MG63 (cell line): ENCODE measurements around the gene RIPK1. TPM values are rescaled to one million over a fixed set of nuclear protein-coding genes. Genes with fewer than 3 reads are reported as not detected.

Experiments used
- DNase-seq: peaks from one replicate; pipeline ENCODE4 v3.0.0-alpha.2; 2020
- H3K27me3 ChIP-seq: fragments of 250-450 bp; sonication (Bioruptor Pico); 2 replicates; pipeline ENCODE4 v1.5.1; 2020; ENCODE audit warnings: mild to moderate bottlenecking, moderate library complexity
- H3K36me3 ChIP-seq: fragments of 250-450 bp; sonication (Bioruptor Pico); 2 replicates; pipeline ENCODE4 v1.5.1; 2020; ENCODE audit warnings: mild to moderate bottlenecking, moderate library complexity
- H3K4me3 ChIP-seq: fragments of 250-450 bp; sonication (Bioruptor Pico); 2 replicates; pipeline ENCODE4 v1.5.1; 2020; ENCODE audit warnings: mild to moderate bottlenecking, moderate library complexity
- H3K9me3 ChIP-seq: fragments of 250-450 bp; sonication (Bioruptor Pico); 2 replicates; pipeline ENCODE4 v1.5.1; 2020; ENCODE audit warnings: mild to moderate bottlenecking, moderate library complexity
- total RNA-seq: library from RNA; depleted of rRNA; stranded (reverse); fragments of >200 nt; shearing (Covaris generic); gene quantifications from 2 replicates; pipeline ENCODE4 v1.2.3, GENCODE V29; 2014; ENCODE audit warnings: low replicate concordance

RIPK1 gene
- total RNA-seq, 1 experiment from 2014 or later: 10.1 TPM

DNA sequence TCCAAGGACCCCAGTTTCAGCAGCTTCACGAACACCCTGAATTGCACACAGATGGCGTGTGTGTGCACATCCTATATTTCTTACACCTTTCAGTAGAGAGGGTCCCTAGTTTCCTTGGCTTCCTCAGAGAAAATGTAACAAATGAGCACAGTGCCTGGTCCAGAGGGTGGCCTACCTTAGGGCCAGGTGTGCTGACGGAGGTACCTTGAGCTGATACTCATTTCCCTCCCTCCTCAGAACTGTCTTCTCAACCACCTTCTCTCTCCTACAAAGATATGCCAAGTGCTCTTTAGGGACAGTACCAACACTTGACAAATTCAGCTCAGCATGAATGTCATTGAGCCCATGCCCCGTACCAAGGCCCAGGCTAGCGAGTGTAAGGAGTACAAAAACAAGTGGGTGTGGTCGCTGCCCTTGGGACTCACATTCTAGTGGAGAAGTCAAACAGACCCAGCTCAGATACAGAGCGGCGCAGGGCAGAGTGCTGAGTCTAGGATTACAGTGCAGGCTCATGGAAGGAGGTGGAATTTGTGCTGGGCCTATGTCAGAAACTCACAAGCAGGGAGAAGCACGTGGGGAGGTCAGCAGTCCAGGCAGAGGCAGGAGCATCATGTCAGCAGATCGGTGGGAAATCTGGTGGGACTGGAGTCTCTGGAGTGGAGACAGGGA, 40.6 kb downstream of the RIPK1 start:
- Histone ChIP-seq H3K27me3 (no peaks in the 10 kb centered on the region), H3K9me3 (no peaks in the 10 kb centered on the region), H3K36me3 (peaks cover 6% of the 10 kb centered on the region), H3K4me3 (no peak overlapping the region)
- DNase-seq: no peak

- peaks cover 8% of the 10 kb centered on the region for H3K36me3 ChIP-seq
- no peak for DNase-seq
- H3K9me3 ChIP-seq: no peaks in the 10 kb centered on the region
- no peak overlapping the region for H3K4me3 ChIP-seq
- H3K27me3 ChIP-seq: no peaks in the 10 kb centered on the region
Measured at GRCh38 chr6:3109761-3110160, 41.5 kb downstream of the RIPK1 start.

DNA sequence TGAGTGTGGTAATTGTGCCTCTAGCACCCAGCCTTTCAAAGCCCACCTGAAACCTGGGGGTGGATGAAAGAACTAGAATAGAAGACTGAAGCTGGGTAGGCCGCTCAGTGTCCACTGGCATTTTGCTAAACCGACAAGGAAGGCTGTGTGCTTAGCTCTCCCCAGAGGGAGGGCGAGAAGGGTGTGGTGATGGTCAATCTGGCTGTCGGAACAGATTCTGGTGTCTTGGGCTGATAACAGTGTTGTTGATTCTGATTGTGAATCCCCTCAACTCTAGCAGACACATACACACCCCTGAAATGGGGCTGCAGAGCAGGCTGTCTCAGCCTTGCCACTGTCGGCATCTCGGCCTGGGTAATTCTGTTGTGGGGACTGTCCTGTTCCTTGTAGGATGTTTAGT, 46.1 kb downstream of the RIPK1 start:
- H3K4me3 ChIP-seq: no peak overlapping the region

DNA sequence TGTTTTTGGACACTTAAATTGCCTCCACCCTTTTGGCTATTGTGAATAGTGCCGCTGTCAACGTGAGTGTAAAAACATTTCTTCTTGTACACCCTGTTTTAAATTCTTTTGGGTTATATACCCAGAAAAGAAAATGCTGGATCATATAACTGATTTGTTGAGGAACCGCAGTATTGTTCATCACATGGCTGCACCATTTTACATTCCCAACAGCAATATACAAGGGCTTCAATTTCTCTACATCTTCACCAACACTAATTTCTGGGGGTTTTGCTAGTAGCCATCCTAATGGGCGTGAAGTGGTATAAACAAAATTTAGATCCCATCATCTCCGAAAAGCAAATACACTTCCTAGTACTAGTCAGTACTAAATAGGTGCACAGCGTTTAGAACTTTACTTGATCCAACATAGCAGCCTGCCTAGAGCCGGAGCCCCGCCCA, 49.6 kb downstream of the RIPK1 start:
- no peaks in the 10 kb centered on the region for H3K27me3 ChIP-seq
- peak overlapping the region; percentile 92 for H3K4me3 ChIP-seq
- no peaks in the 10 kb centered on the region for H3K9me3 ChIP-seq
- peaks cover 3% of the 10 kb centered on the region; the same call in 1 of the 2 replicates for H3K36me3 ChIP-seq
- no peak for DNase-seq

More for the DNA sequence above, 46.1 kb downstream of the RIPK1 start:
- H3K36me3 ChIP-seq: peaks cover 4% of the 10 kb centered on the region; the same call in 1 of the 2 replicates
- no peaks in the 10 kb centered on the region for H3K9me3 ChIP-seq
- no peak for DNase-seq
- no peaks in the 10 kb centered on the region for H3K27me3 ChIP-seq

- peaks cover 2% of the 10 kb centered on the region; the same call in 1 of the 2 replicates for H3K36me3 ChIP-seq
- H3K4me3 ChIP-seq: peak within 1 kb of the TSS; percentile 92
- H3K9me3 ChIP-seq: no peaks in the 10 kb centered on the region
- DNase-seq: peak; percentile 88
- no peaks in the 10 kb centered on the region for H3K27me3 ChIP-seq
Measured at GRCh38 chr6:3118353-3119039, 50.2 kb downstream of the RIPK1 start, which contains the start of gene BPHL. Gene BPHL, plus strand, starts transcription at chr6:3118711. Its CDS starts 30 bp downstream, at chr6:3118741.

DNA sequence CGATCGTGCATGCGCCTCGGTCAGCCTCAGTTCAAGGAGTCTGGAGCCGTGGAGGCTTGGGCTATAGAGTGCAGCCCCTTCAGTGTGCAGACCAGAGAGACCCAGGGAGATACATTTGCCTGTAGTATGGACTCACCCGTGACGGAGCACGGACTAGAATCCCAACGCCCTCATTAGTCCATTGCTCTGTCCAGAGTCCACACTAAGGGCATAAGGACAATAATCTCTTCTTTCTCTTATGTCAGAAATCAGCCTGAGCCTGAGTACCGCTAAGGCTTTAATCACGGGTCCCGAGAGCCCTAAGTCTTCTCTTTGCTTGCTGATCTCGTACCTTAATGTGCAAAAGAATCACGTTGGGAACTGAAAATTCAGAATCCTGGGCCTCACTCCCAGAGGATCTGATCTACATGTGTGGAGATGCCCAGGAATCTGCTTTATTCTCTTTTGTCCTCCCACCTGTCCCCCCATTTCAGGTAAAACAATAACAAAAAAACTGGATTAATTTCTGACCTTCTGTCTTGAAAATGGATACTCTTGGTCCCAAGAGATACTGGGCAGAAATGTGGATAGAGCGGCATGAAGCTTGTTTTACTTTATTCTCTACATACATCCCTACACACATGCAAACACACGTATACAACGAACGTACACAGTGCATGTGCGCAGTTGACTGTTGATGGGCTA, 50.9 kb downstream of the RIPK1 start:
- peak overlapping the region; percentile 92 for H3K4me3 ChIP-seq
- no peak for DNase-seq
- no peaks in the 10 kb centered on the region for H3K9me3 ChIP-seq
- H3K27me3 ChIP-seq: no peaks in the 10 kb centered on the region
- no peaks in the 10 kb centered on the region for H3K36me3 ChIP-seq

- H3K36me3 ChIP-seq: no peaks in the 10 kb centered on the region
- no peaks in the 10 kb centered on the region for H3K9me3 ChIP-seq
- DNase-seq: no peak
- no peak overlapping the region for H3K4me3 ChIP-seq
- H3K27me3 ChIP-seq: no peaks in the 10 kb centered on the region
Measured at GRCh38 chr6:3120765-3121089, 52.4 kb downstream of the RIPK1 start.

- Histone ChIP-seq H3K27me3 (no peaks in the 10 kb centered on the region), H3K4me3 (no peak overlapping the region), H3K9me3 (no peaks in the 10 kb centered on the region), H3K36me3 (no peaks in the 10 kb centered on the region)
- no peak for DNase-seq
Measured at GRCh38 chr6:3122823-3123182, 54.5 kb downstream of the RIPK1 start.

DNA sequence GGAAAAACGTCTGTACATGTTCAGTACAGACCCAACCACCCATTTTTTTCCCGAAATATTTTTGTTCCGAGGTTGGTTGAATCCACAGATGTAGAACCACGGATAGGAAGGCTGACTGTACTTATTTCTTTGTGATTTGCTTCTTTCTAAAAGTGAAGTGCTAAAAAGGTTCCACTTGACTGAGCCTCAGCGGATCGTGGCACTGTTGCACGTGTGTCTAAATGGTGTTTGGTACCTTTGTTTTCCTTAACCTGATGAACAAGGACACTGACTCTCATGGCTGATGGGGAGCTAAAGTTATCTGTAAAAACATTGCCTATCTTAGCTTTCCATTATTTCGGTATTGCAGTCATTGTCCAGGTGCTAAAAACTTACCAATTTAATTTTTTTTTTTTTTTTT, 56.4 kb downstream of the RIPK1 start:
- Histone ChIP-seq H3K4me3 (no peak overlapping the region), H3K9me3 (no peaks in the 10 kb centered on the region), H3K27me3 (no peaks in the 10 kb centered on the region), H3K36me3 (no peaks in the 10 kb centered on the region)
- no peak for DNase-seq

- Histone ChIP-seq H3K4me3 (no peak overlapping the region), H3K9me3 (no peaks in the 10 kb centered on the region), H3K27me3 (no peaks in the 10 kb centered on the region), H3K36me3 (no peaks in the 10 kb centered on the region)
- no peak for DNase-seq
Measured at GRCh38 chr6:3125815-3126214, 57.5 kb downstream of the RIPK1 start.

DNA sequence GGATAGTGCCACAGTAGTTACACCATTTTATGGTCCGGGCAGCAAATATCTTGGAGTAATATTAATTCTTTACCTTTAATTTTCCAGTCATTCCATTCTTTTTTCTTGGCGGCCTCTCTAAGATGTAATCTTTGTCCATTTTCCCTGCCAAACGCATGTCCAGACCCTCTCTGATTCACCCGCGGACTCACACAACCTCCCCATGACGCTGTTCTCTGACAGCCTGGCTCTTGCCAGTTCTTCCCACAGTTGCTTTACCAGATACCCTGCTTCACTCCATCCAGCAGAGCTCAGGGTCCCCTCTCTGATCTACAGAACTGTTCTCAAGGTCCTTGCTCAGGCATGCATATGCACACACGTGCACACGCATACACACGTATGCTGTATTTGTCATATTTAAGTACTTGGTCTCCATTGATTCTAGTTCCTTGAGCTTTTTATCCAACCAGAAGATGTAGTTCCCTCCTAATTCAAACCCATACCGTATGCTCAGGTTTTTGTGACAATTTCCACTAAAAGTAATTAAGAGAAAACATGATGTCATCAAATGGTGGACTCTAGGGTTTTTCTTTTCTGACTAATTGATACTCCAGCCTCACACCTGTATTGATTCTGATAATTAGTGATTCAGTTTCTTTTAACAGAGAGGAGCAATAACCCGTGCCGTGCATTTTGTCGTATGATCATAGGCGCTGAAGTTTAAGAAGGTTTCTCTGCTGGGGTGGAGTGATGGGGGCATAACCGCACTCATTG, 60.2 kb downstream of the RIPK1 start:
- no peak overlapping the region for H3K4me3 ChIP-seq
- no peaks in the 10 kb centered on the region for H3K36me3 ChIP-seq
- no peak for DNase-seq
- H3K9me3 ChIP-seq: no peaks in the 10 kb centered on the region
- no peaks in the 10 kb centered on the region for H3K27me3 ChIP-seq

- Histone ChIP-seq H3K36me3 (no peaks in the 10 kb centered on the region), H3K4me3 (no peak overlapping the region), H3K27me3 (no peaks in the 10 kb centered on the region), H3K9me3 (no peaks in the 10 kb centered on the region)
- DNase-seq: no peak
Measured at GRCh38 chr6:3131695-3132094, 63.4 kb downstream of the RIPK1 start.

DNA sequence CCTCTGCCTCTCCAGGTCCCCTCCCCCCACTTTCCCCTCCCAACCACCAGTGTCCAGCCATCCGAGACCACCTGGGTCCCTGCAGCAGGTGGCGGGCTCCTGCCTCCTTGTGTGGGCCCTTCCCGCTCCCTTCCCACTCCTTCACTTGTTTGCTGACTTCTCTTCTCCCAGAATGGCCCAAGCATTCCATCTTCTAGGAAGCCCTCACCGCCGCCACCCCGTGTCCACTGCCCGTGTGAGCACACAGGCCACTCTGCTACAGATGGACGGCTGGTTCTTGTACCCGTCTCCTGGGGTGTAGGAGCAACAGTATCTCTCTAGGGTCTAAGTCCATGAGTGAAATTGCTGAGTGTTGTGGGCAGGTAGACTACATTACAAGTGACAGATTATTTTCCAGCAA, 65.2 kb downstream of the RIPK1 start:
- Histone ChIP-seq H3K36me3 (peaks cover 3% of the 10 kb centered on the region; the same call in 1 of the 2 replicates), H3K4me3 (no peak overlapping the region), H3K9me3 (no peaks in the 10 kb centered on the region), H3K27me3 (no peaks in the 10 kb centered on the region)
- no peak for DNase-seq

- no peak for DNase-seq
- H3K9me3 ChIP-seq: no peaks in the 10 kb centered on the region
- no peaks in the 10 kb centered on the region for H3K27me3 ChIP-seq
- peaks cover 3% of the 10 kb centered on the region; the same call in 1 of the 2 replicates for H3K36me3 ChIP-seq
- no peak overlapping the region for H3K4me3 ChIP-seq
Measured at GRCh38 chr6:3135668-3136291, 67.5 kb downstream of the RIPK1 start.

- H3K4me3 ChIP-seq: no peak overlapping the region
- no peaks in the 10 kb centered on the region for H3K9me3 ChIP-seq
- H3K27me3 ChIP-seq: no peaks in the 10 kb centered on the region
- DNase-seq: no peak
- peaks cover 3% of the 10 kb centered on the region; the same call in 1 of the 2 replicates for H3K36me3 ChIP-seq
Measured at GRCh38 chr6:3136292-3137011, 68.2 kb downstream of the RIPK1 start.
